GM12865 (cell line): ENCODE results near the gene KCNK6.

ENCODE experiments used
- DNase-seq: peaks from one replicate; pipeline ENCODE4 v3.0.0; 2010; ENCODE audit warnings: low read depth
- H3K4me3 ChIP-seq: 2 replicates; pipeline ENCODE4 v1.5.1; 2011; ENCODE audit warnings: mild to moderate bottlenecking, low read depth, low read length, control low read depth
- TF ChIP-seq, protein P1 (sequence below): IDR thresholded peaks from 2 replicates; pipeline ENCODE4 v1.5.1; 2011; ENCODE audit warnings: low read length, control low read depth, low read depth, inconsistent platforms; ENCODE audit not compliant: insufficient read depth; ENCODE audit errors: missing control alignments

KCNK6 gene

DNA sequence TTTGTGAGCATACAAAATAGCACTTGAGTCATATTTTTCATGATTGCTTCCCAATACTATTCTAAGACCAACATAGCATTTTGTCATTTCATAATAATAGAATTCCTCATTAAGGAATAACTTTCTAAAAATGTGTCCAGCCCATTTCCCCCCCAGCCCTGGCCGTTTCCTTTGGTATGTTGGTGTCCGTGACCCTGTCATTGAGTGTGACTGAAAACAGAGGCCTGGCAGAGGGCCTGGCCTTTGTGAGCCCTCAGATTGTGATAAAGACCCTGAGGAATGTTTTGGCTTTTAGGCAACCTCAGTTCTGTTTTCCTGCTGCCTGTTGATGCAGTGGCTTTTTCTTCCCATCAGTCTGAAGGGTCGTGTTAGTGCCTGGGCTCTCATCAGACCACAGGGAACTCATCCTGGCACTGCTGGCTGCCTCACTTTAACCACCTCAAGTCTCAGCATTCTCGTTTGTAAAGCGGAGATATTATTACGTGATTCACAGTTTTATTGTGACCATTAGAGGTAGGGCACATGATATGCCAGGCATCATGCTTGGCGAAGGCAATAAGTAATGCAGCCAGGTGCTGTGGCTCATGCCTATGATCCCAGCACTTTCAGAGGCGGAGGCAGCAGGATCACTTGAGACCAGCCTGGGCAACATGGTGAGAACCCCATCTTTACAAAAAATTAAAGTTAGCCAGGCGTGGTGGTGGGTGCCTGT, 41.5 kb upstream of the KCNK6 start:
- TF ChIP-seq, protein P1, sequence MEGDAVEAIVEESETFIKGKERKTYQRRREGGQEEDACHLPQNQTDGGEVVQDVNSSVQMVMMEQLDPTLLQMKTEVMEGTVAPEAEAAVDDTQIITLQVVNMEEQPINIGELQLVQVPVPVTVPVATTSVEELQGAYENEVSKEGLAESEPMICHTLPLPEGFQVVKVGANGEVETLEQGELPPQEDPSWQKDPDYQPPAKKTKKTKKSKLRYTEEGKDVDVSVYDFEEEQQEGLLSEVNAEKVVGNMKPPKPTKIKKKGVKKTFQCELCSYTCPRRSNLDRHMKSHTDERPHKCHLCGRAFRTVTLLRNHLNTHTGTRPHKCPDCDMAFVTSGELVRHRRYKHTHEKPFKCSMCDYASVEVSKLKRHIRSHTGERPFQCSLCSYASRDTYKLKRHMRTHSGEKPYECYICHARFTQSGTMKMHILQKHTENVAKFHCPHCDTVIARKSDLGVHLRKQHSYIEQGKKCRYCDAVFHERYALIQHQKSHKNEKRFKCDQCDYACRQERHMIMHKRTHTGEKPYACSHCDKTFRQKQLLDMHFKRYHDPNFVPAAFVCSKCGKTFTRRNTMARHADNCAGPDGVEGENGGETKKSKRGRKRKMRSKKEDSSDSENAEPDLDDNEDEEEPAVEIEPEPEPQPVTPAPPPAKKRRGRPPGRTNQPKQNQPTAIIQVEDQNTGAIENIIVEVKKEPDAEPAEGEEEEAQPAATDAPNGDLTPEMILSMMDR = no peak
- no peak overlapping the region for H3K4me3 ChIP-seq
- DNase-seq = no peak

DNA sequence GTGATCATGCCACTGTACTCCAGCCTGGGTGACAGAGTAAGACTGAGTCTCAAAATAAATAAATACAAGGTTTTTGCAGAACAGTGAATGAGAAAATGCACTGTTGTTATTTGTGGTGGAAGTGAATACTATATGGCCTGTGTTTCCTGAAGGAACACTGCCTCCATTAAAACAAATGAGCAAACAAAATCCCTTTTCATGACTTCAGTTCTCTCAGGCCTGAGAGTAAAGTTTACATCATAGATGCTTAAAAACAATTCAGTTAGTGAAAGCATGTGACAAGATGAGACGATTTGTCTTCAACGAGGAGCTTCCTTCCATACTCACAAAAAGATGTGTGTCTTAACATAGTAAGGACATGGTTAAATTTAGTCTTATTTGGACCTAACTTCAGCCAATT, 40.9 kb upstream of the KCNK6 start:
- no peak overlapping the region for H3K4me3 ChIP-seq
- no peak for DNase-seq
- TF ChIP-seq, protein P1 = no peak

DNA sequence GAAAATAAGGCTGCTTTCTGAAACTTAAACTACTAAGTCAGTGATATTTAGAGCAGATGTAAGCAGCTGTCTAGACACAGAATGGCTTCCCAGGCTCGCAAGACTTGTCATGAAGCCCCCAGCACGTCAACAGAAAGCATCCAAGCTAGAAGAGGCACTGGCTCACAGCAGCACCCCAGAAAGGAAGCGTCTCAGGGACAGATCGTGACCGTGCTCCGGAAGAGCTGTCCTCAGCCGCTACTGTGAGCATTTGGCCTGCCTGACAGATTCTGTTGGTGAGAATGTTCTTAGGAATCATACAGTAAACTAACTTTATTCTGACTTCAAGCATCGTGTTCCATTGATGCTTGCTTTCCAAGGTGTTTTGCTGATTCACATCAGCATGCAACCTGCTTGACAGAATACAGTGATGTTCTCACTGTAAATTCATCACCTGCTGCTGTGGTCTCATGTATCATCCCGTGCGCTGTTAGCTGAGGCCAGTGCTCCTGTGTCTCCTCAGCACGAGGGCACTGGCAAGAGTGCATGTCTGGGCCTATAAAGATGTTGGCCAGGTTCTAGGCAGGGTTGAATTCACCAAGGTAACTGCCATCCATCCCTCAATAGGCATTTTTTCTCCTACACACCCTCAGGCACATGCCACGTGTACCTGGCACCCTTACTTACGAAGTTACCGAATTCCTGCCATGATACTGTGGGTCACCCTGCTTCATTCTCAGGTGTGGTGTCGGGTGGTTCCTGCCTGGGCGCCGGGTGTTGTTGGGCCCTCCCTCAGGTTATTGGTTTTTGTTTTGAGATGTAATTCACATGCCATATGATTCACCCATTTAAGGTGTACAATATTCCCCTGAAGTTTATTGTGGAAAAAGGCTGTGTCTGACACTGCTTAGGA, 39.4 kb upstream of the KCNK6 start:
- no peak for DNase-seq
- TF ChIP-seq, protein P1 = no peak
- H3K4me3 ChIP-seq = no peak overlapping the region

DNA sequence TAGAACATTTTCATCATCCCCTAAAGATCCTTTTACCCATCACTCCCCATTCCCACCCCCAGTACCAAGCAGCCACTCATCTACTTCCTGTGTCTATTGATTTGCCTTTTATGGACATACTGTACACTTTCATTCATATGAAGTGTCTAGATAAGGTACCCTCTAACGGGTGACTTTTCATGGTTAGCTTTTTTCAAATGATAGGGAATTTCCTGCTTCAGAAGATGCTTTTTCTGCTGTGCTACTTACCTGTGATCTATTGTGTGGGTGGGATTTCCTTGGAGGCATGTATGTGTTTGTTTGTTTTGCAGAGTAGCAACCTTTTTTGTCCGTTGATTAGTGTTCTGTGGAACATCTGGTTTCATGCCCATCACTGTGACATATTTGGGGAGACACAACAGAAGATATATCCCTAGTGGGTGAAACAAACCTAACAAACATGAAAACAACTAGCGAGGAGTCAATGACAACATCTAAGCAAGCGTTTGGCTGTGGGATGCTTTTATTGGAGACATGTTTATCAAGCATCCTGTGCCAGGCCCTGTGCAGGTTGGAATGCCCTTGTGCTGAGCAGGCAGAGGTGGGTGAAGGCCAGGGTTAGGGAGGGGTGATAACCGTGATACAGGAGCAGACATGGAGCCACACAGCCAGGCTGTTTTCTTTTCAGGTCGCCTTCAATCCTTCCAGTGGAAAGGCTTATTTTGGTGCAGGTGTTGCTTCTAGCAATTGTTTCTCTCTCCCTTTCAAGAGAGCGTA, 37.7 kb upstream of the KCNK6 start:
- H3K4me3 ChIP-seq = no peak overlapping the region
- TF ChIP-seq, protein P1 = no peak
- DNase-seq = no peak

DNA sequence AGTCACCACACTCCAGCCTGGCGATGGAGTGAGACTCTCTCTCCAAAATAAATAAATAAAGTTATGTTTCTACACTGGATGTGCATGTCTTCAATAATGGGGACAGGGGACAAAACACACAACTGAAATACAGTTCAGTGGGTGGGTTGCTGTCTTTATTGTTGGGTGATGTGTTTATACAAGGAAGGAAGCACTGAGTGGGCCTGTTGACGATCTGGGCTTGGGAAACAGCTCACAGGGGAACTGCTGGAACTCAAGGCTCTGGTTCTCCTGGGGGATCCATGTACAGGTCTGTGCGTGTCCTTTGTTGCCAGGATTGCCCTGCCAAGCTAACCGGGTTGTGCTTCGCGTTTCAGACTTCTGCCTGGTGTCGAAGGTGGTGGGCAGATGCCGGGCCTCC, 36.4 kb upstream of the KCNK6 start:
- no peak for DNase-seq
- H3K4me3 ChIP-seq = no peak overlapping the region
- TF ChIP-seq, protein P1 = no peak

DNA sequence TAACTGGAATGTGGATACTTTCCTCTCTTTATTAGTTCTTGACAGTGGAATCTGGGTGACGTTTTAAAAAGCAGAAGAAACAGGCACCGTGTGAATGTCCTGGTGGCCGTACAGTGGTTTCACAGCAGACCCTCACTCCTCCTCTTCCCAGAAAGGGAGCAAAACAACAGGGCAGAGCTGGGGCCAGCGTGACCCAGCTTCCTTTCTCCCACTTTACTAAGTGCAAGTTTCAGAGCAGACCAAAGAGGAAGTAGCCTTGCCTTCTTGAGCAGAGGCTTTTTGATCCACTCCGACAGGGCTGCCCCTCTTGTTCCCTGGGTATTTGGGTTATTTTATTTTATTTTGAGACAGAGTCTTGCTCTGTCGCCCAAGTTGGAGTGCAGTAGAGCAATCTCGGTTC, 35.2 kb upstream of the KCNK6 start:
- TF ChIP-seq, protein P1 = no peak
- no peak overlapping the region for H3K4me3 ChIP-seq
- peak; percentile 28 for DNase-seq
